ENCODE data around the gene RHOG. TPM values are rescaled to one million over a fixed set of nuclear protein-coding genes. Genes with fewer than 3 reads are reported as not detected.

Gene RHOG
- total and polyA plus RNA-seq, 9 of the 15 experiments (the other 6 are each of a cell fraction or from before 2014, with no cell fraction given): 22.6 to 162 (median 80.3) TPM

DNA sequence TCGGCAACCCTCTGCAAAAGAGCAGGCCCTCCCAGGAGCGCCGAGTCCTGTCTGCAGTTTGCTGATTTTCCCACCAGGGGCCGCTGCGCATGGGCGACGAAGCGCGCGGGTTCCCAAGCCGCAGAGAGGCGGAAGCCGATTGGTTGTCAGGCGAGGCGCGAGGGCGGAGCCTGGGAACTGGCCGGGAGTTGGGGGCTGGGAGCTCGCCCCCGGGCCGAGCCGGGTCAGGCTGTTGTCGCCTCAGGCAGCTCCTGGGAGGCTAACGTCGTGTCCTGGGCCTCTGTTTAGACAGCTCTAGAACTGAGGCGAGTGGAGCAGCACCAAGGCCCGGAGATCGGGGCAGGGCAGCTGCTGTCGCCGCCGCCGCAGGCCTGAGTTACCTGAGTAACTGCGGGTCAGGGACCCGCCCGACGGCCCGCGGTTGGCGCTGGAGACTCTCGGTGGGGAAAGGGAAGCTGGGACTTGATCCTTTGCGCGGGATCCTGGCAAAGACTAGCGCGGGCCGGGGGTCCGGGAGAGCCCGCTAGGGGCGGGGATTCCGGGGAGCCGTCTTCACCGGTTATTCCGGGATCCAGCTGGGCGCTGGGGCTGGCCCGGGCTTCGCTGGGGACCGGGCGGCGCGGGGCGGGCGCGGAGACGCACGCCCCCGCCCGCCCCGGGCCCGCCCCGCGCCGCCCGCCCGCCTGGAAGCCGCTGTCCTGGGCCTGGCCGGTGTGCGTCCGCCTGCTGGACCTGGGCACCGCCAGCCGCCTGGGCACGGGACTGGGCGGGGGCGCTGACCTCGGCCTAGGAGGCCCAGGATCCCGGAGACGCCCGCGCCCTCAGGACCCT is 14.4 kb upstream of the RHOG start, which contains the start of gene STIM1 (continued):
- TF ChIP-seq, protein P1, sequence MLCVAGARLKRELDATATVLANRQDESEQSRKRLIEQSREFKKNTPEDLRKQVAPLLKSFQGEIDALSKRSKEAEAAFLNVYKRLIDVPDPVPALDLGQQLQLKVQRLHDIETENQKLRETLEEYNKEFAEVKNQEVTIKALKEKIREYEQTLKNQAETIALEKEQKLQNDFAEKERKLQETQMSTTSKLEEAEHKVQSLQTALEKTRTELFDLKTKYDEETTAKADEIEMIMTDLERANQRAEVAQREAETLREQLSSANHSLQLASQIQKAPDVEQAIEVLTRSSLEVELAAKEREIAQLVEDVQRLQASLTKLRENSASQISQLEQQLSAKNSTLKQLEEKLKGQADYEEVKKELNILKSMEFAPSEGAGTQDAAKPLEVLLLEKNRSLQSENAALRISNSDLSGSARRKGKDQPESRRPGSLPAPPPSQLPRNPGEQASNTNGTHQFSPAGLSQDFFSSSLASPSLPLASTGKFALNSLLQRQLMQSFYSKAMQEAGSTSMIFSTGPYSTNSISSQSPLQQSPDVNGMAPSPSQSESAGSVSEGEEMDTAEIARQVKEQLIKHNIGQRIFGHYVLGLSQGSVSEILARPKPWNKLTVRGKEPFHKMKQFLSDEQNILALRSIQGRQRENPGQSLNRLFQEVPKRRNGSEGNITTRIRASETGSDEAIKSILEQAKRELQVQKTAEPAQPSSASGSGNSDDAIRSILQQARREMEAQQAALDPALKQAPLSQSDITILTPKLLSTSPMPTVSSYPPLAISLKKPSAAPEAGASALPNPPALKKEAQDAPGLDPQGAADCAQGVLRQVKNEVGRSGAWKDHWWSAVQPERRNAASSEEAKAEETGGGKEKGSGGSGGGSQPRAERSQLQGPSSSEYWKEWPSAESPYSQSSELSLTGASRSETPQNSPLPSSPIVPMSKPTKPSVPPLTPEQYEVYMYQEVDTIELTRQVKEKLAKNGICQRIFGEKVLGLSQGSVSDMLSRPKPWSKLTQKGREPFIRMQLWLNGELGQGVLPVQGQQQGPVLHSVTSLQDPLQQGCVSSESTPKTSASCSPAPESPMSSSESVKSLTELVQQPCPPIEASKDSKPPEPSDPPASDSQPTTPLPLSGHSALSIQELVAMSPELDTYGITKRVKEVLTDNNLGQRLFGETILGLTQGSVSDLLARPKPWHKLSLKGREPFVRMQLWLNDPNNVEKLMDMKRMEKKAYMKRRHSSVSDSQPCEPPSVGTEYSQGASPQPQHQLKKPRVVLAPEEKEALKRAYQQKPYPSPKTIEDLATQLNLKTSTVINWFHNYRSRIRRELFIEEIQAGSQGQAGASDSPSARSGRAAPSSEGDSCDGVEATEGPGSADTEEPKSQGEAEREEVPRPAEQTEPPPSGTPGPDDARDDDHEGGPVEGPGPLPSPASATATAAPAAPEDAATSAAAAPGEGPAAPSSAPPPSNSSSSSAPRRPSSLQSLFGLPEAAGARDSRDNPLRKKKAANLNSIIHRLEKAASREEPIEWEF (CRISPR knock-in tag; IDR thresholded peaks at IDR 0.05): no peak
- TF ChIP-seq KAT2B (IDR thresholded peaks at IDR 0.05; ENCODE audit: low read depth, low read length) (no peak), MTA1 (IDR thresholded peaks at IDR 0.05; ENCODE audit: borderline replicate concordance) (no peak), ZNF699 (CRISPR knock-in tag; IDR thresholded peaks at IDR 0.05; ENCODE audit: insufficient replicate concordance) (no peak), NCOA6 (IDR thresholded peaks at IDR 0.05) (peak; percentile 54), ARID1B (IDR thresholded peaks at IDR 0.05) (0 out of 2 replicates have a peak, but pooled peaks have one; percentile 8), SP1 (CRISPR knock-in tag; IDR thresholded peaks at IDR 0.05) (peak; percentile 92), RBM22 (IDR thresholded peaks at IDR 0.05; ENCODE audit: low read depth, low read length, poor library complexity, severe bottlenecking) (no peak), ZNF232 (CRISPR knock-in tag; IDR thresholded peaks at IDR 0.05) (0 out of 2 replicates have a peak, but pooled peaks have one; percentile 19), CHD4 (IDR thresholded peaks at IDR 0.05; ENCODE audit: insufficient read depth, insufficient replicate concordance, low read depth, low read length, poor library complexity, severe bottlenecking) (no peak), SMAD4 (CRISPR knock-in tag; conservative IDR thresholded peaks at IDR 0.05) (0 out of 2 replicates have a peak, but pooled peaks have one; percentile 0)
- TF ChIP-seq, protein P2, sequence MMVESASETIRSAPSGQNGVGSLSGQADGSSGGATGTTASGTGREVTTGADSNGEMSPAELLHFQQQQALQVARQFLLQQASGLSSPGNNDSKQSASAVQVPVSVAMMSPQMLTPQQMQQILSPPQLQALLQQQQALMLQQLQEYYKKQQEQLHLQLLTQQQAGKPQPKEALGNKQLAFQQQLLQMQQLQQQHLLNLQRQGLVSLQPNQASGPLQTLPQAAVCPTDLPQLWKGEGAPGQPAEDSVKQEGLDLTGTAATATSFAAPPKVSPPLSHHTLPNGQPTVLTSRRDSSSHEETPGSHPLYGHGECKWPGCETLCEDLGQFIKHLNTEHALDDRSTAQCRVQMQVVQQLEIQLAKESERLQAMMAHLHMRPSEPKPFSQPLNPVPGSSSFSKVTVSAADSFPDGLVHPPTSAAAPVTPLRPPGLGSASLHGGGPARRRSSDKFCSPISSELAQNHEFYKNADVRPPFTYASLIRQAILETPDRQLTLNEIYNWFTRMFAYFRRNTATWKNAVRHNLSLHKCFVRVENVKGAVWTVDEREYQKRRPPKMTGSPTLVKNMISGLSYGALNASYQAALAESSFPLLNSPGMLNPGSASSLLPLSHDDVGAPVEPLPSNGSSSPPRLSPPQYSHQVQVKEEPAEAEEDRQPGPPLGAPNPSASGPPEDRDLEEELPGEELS (CRISPR knock-in tag; IDR thresholded peaks at IDR 0.05; ENCODE audit: borderline replicate concordance): 0 out of 2 replicates have a peak, but pooled peaks have one; percentile 60
- TF ChIP-seq, protein P3, sequence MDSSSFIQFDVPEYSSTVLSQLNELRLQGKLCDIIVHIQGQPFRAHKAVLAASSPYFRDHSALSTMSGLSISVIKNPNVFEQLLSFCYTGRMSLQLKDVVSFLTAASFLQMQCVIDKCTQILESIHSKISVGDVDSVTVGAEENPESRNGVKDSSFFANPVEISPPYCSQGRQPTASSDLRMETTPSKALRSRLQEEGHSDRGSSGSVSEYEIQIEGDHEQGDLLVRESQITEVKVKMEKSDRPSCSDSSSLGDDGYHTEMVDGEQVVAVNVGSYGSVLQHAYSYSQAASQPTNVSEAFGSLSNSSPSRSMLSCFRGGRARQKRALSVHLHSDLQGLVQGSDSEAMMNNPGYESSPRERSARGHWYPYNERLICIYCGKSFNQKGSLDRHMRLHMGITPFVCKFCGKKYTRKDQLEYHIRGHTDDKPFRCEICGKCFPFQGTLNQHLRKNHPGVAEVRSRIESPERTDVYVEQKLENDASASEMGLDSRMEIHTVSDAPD (CRISPR knock-in tag; IDR thresholded peaks at IDR 0.05): no peak
- TF ChIP-seq, protein P4, sequence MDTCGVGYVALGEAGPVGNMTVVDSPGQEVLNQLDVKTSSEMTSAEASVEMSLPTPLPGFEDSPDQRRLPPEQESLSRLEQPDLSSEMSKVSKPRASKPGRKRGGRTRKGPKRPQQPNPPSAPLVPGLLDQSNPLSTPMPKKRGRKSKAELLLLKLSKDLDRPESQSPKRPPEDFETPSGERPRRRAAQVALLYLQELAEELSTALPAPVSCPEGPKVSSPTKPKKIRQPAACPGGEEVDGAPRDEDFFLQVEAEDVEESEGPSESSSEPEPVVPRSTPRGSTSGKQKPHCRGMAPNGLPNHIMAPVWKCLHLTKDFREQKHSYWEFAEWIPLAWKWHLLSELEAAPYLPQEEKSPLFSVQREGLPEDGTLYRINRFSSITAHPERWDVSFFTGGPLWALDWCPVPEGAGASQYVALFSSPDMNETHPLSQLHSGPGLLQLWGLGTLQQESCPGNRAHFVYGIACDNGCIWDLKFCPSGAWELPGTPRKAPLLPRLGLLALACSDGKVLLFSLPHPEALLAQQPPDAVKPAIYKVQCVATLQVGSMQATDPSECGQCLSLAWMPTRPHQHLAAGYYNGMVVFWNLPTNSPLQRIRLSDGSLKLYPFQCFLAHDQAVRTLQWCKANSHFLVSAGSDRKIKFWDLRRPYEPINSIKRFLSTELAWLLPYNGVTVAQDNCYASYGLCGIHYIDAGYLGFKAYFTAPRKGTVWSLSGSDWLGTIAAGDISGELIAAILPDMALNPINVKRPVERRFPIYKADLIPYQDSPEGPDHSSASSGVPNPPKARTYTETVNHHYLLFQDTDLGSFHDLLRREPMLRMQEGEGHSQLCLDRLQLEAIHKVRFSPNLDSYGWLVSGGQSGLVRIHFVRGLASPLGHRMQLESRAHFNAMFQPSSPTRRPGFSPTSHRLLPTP (IDR thresholded peaks at IDR 0.05; ENCODE audit: borderline replicate concordance, extremely low read depth, insufficient read length): no peak

Measured in K562 (cell line).